GM18499 (cell line): ENCODE data around the gene TFF1.

Source experiments
- ATAC-seq: cut with Tn5 transposase; IDR thresholded peaks from one replicate; pipeline ENCODE4 v1.9.1; 2021; ENCODE audit warnings: moderate number of reproducible peaks; ENCODE audit not compliant: insufficient read depth, unreplicated experiment

The TFF1 gene

DNA sequence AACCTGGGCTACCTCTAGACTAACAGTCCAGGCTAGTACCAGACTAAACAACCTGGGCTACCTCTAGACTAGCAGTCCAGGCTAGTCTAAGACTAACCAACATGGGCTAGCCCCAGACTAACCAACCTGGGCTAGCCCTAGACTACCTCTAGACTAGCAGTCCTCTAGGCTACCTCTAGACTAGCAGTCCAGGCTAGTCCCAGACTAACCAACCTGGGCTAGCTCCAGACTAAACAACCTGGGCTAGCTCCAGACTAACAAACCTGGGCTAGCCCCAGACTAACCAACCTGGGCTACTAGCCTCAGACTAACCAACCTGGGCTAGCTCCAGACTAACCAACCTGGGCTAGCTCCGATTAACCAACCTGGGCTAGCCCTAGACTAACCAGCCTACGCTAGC, 17.6 kb downstream of the TFF1 start:
- no peak for ATAC-seq

DNA sequence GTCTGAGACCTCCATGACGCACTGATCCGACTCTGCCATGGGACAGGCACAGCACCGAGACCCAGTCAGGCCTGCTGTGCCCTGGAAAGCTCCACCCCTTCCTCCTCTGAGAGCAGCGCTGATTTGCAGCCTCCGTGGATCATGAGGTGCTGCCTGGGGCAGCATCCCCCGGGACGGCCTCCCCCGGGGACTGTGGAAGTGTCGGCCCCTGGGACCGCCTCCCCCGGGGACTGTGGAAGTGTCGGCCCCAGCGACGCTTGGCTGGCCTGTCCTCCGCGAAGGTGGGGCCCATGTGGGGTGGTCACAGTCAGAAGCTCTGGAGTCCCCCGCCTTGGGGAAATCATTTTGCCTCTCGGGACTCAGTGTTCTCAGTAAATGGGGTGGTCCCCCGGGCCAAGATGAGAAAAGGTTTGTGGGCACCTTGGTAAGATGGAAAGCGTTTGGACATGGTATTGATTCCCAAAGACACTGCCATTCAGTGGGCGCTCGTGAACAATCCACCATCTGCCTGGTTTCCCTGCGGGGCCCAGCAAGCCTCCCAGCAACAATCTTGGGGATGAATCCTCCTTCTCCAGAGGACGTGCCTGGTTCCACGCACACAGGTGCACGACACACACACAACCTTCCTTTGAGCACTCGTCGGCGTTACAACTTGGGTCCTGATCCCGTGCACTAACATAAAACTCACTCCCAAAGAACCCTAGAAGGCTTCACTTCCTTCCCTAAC, 18.6 kb downstream of the TFF1 start:
- no peak for ATAC-seq

DNA sequence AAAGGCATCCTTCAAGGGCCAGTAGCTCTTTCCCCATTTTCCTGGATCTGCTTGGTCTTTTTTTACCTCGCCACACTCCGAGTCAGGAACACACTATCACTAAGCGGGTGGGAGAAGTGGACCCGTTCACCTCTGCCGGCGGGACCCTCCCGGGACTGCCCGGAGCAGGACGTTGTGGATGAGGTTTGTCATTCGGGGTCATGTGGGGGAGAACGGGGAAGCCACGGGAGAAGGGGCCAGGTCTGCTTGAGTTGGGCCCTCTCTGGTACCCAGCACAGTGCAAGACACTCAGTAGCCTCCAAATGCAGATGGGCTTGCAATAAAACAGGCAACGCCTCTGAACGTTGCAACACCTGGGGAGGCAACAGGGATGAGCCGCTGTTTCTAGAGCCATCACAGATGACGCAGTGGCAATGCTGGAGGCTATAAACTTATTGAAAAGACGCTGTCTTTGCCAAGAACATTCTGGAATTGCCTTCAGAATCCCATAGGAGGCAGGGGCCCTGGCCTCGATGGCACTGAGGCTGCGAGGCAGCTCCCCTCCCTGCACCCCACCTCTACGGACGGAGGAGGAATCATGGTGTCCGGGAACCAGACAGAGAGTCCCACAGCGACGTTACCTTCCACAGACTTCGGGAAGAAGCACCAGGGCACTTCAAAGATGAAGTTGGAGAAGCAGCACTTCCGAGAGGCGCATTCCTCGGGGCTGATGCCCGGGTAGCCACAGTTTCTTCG, 19.3 kb downstream of the TFF1 start:
- ATAC-seq = no peak

DNA sequence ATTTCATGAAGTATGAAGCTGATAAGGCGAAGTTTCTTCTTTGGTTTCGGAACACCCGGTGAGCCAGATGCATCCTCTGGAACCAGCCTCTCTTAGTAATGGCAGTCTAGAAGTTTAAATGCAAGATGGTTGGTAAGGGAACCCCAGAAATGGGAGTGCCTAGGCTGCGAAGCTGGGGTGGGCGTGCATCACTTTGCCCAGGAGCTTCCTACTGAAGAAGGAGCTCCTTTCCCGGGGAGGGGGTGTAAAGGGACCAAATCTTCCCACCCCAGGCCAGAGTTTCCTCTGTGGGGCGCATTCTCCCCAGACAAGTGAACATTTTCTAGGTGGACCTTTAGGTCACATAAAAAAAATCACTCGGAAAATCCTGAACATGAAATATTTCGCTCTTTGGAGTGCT, 19.9 kb downstream of the TFF1 start:
- ATAC-seq = no peak

DNA sequence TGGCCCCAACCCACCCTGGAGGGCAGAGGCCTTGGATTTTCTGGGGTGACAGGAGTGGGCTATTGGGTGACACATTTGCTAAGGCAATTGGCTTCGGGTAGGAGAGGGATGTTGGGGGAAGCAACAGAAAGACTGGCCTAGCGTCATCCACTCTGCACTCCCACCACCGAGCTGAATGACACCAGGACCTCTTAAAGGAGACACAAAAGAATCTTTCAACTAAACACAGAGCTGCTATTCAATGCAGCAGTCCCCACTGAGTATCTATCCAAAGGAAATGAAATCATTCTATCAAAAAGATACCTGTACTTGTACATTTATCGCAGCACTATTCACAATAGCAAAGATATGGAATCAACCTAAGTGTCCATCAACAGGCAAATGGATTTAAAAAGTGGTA, 21.7 kb downstream of the TFF1 start:
- ATAC-seq = no peak

DNA sequence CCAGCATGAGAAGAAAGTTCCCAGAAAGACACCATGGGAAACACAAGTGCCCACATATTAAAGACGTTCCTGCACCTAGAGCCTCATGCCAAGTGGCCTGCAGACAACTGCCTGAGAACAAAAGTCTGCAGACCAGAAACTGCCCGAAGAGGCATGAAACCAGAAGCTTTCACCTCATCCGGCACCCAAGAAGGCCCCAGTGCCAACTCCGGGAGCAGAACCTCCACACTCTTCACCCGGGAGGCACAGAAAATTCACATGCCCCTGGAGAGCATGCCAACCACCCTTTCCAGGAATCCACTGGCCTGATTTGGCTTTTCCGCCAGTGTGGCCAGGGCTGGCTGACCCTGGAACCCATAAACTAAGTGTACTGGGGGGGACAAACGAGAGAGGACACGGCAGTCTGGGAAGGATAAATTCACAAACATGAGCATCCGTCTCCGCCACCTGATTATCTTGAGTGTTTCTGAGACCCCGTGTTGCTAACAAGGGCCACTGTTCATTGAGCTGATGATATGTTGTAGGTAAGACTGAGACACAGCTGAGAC, 22.3 kb downstream of the TFF1 start:
- ATAC-seq = no peak

DNA sequence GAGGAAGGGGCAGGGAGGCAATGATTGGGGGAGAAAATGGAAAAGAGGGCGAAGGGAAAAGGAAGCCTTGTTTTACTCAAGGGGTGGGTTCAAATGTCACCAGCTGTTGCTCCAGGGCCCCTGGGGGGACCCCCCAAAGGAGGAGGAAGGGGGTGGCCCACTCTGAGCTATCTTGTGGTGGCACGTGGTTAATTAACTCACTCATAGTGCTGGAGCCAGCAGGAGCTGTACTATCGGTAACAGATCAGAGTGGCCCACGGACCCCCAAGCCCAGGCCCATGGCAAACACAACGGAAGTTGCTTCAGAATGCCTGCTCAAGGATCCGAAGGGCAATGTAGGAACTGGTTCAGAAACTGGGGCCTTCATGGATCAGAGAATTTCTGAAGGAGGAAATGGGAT, 22.8 kb downstream of the TFF1 start:
- no peak for ATAC-seq

DNA sequence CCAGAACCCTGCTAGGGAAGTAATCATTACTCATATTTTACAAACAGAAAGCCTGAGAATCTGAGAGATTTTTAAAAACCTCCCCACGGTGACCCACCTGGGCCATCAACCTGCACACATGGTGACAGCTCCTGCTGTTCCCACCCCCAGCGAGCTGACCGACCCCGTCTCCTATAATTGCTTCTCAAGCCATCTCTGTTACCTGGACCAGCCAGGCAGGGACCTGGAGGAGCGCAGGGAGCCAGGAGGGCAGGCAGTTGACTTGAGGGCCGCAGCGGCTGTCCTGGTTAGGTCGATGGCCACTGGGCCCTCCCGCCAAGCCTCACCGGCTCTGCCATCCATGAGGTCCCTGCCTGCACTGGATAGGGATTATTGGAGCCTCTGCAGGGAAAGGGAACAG, 23.2 kb downstream of the TFF1 start:
- ATAC-seq = no peak

DNA sequence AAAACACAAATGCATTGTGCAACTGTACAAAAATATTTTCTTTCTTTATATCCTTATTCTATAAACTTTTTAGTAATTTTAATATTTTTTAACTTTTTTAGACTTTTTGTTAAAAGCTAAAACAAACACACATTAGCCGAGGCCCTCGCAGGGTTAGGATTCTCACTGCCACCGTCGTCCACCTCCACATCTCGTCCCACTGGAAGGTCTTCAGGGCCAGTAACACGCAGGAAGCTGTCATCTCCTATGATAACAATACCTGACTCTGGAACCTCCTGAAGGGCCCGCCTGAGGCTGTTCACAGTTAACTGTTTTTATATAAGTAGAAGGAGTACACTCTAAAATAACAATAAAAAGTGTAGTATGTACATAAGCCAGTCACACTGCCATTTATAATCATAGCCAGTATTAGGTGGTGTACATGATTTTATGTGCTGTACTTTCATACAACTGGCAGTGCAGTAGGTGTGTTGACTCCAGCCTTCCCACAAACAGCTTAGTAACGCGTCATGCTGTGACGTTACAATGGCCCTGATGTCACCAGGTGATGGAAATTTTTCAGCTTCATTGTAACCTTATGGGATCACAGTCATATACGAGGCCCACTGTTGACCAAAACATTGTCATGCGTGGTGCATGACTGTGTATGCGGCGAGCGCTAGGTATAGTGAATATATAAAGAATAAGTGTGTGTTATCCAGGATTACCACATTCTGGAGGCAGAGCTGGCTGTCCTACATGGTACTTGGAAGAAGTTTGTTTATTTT, 24.4 kb downstream of the TFF1 start:
- ATAC-seq = no peak

DNA sequence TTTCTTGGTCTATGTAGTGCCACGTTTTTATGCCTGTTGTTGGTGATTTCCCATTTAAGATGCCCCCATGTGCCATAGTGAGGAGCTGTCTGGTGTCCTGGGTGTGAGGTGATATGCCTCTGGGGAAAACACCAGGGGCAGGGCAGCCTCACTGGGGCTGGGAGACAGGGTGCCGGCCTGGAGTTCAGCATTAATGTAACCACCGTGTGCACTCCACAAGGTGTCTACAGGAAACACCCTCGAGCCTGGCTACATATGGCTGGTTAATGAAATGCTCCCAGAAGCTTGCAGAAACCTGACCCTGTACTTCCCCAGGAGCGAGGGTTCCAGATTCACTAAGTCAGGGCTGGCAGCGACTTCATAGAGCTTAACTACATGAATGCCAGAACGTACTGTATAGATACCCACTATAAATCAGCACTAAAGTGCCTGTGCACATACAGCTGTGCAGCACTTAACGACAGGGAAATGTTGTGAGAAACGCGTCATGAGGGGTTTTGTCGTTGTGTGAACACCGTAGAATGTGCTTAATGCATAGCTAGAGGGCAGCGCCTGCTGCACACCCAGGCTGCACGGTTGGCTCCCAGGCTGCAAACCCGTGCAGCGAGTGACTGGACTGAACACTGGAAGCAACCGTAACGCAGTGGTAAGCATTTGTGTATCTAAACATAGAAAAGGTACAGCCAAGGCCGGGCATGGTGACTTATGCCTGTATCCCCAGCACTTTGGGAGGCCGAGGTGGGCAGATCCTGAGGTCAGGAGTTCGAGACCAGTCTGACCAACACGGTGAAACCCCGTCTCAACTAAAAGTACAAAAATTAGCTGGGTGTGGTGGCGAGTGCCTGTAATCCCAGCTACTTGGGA, 25.9 kb downstream of the TFF1 start:
- no peak for ATAC-seq

DNA sequence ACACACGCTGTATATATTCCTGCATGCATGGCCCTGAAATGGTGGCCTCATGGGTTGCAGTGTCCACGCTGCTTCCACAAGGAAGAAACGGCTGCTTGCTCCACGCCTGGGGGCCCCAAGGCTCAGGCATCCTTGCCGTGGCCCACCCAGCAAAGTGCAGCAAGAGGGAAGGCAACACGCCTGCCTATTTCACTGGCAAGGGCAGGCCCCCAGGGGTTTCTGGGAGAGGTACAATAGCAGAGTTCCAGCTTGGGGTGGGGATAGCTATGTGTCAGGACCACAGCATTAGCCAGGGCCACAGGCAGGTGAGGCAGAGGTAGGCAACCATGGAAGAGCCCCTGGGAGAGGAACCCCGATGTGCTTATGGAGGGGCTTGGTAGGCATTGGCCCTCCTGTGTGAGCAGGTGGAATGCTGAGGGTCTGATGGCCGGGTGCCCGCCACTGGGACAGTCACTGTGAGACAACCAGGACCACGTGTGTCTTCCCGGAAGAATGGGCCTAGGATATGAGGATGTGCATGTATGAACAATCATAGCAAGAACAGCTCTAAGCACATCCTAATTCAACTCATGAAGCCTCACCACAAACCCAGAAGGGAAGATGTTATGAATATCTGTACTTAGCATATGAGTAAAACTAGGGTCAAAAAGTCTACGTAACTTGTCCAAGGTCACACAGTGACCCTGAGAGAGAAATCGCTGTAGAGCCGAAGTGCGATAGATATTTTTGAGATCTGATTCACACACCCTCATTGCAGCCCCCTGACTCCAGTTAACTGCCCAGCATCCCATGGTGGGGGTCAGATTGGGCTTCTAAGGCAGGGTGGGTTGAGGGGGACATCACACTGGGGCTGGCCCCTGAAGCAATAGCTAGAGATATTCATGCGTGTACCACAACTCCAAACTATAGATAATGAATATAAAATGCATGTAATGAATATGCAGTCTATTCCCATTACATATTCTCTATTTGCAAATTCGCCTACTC, 27.3 kb downstream of the TFF1 start:
- no peak for ATAC-seq

DNA sequence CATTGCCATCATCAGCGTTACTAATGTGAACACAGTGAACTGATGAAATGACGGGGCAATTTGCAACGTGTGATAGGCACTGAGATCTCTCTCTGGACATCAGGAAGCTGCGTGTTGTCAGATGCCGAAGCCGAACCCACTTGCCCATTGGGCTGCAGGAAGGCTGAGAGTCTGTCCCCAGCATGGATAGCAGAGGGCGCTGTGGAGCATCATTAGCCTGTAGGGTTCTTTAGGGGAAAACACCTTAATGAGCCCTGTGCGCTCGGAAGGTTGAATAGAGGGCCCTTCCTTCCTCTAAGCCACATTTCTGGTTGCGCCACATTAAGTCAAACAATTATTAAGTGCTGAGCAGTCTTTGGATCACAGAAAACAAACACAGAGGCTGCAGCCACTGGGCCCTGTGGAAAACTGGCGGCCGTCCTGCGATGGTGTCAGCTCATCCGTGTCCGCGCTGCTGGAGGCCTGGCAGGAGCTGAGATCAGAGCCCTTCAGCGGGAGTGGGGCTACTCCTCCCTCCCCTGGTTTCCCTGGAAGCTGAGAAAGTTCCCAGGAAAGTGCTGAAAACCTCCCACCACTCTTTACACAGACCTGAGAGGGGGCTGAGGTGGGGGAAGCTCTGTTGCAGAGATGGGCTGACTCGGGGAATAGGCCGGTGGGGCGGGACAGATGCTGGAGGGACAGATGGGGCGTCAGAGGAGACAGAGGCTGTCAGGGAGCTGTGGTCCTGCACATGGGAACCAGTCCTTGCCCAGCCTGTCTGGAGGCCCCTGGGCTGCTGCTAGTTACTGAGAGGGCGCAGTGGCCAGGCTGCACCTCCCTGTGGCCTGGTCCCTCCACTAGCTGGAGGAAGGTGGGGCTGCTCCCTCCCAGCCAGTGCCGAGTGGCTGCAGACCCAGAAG, 28.3 kb downstream of the TFF1 start:
- ATAC-seq = no peak

DNA sequence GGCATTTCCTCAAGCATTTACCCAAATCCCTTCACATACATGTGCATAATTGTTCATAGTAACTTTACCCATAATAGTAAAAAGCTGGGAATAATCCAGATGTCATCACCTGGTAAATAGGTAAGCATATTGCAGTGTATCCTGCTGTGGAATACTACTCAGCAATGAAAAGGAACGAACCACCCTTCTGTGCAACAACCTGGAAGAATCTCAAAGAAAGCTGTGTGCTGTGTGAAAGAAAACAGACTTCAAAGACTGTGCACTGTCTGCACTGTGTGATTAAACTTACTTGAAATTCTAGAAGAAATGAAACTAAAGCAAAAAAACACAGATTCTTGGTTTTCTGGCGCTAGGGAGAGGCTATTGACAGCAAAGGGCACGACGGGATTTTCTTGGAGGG, 29.1 kb downstream of the TFF1 start:
- no peak for ATAC-seq

DNA sequence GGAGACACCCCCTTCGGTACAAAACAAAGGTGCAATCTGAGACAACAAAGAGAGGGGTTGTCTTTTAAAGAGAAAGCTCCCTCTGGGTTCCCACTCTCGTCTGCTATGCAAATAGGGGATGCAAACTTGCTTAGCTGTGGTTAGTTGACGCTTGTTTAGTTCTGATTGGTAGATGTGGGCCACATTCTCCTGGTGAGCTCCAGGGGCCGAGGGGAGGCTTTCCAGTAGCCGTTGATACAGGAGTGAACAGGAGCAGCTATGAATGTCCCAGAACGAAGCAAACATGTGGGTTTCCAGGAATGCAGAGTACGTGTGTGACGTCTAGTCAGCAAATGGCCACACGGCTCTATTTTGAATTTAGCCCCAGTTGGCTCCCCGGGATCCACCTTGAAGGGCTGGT, 30.3 kb downstream of the TFF1 start:
- no peak for ATAC-seq

DNA sequence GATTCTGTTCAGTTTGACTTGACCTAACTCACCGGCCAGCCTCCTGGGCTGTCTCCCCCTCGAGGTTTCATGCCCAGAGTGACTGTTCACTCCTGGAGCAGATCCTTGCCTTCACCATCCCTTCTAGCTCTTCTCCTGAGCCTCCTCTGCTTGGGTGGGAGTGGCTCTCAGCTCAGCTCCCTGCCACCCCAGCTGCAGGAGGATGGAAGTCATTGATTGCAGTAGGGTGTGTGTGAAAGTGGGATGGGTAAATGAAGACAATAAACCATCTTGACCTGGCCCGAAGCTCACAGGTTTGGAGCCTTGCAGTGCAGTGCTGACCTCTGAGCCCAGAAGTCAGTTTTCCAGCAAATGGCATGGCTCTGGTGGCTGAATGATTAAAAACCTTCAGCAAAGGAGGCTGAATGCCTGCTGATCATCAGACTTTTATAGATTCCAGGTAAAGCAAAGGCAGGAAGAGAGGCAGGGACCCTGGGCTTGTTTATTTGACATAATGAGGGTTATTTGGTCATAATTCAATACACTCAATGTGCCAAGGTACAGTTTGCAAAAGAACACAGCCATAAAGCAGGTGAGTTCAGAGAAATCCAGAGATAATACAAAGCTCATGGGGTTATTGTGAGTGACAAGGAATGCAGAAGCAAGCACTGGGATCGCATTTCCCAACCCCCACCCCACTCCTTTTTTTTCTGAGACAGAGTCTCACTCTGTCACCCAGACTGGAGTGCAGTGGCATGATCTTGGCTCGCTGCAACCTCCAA, 33.6 kb downstream of the TFF1 start:
- no peak for ATAC-seq

DNA sequence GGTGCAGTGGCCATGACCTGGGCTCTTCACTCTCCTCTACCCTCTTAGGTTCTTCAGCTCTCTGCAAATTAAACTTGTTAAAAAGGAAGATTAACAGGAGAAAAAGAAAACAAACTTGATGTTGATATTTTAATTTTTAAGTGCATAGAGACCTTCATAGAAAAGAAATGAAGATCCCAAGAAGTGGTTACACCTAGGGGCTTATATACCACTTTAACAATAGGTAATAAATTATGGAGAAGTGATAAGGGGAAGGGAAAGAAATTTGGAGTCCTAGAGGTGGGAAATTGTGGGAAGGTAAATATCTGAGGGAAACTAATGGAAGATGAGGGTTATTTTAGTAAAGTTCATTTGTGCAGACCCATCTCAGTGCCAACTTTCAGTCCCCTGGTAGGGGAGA, 34.7 kb downstream of the TFF1 start:
- ATAC-seq = no peak
